OCI-LY7 (cell line): ENCODE results near the gene ITIH1. TPM values are rescaled to one million over a fixed set of nuclear protein-coding genes. Genes with fewer than 3 reads are reported as not detected.

Experiments used
- BruUV-seq: library from RNA; stranded (reverse); fragments of 400-500 nt; replicated peaks from 2 replicates; lab custom pipeline; 2021; lab: Mats Ljungman, UMichigan
- CTCF ChIA-PET: fragments of 300-600 bp; sonication (Branson Sonifier 250); formaldehyde crosslinking; loops from one replicate; lab custom pipeline; 2022; ENCODE audit warnings: antibody characterized with exemption; ENCODE audit not compliant: unreplicated experiment; lab: Charles Lee
- POLR2A ChIA-PET: fragments of 300-600 bp; sonication (Branson Sonifier 250); formaldehyde crosslinking; loops from one replicate; lab custom pipeline; 2022; ENCODE audit warnings: antibody characterized with exemption; lab: Charles Lee
- DNase-seq: peaks from one replicate; pipeline ENCODE4 v3.0.0-alpha.2; 2015; ENCODE audit warnings: low spot score
- H2AFZ ChIP-seq: fragments of 200-600 bp; sonication (generic), shearing (Covaris generic); 2 replicates; pipeline ENCODE4 v1.6.1; 2014; ENCODE audit warnings: mild to moderate bottlenecking, antibody characterized with exemption, low read length, moderate library complexity
- H3K27ac ChIP-seq: fragments of 200-600 bp; sonication (generic); 2 replicates; pipeline ENCODE4 v1.5.1; 2014; ENCODE audit warnings: mixed run types, low read depth, mild to moderate bottlenecking, moderate library complexity, low read length, inconsistent platforms; ENCODE audit not compliant: poor library complexity, severe bottlenecking
- H3K36me3 ChIP-seq: fragments of 200-600 bp; sonication (generic); 2 replicates; pipeline ENCODE4 v1.6.1; 2014; ENCODE audit warnings: mild to moderate bottlenecking, antibody characterized with exemption, low read length, moderate library complexity, mixed read lengths; ENCODE audit not compliant: insufficient read depth
- H3K4me1 ChIP-seq: fragments of 200-600 bp; sonication (generic); 2 replicates; pipeline ENCODE4 v1.5.1; 2014; ENCODE audit warnings: mild to moderate bottlenecking, low read length; ENCODE audit not compliant: insufficient read depth, poor library complexity, severe bottlenecking
- H3K4me2 ChIP-seq: fragments of 200-600 bp; sonication (generic); 2 replicates; pipeline ENCODE4 v1.6.1; 2014; ENCODE audit warnings: mild to moderate bottlenecking, low read length
- H3K4me3 ChIP-seq: fragments of 200-600 bp; sonication (generic); 2 replicates; pipeline ENCODE4 v1.5.1; 2014; ENCODE audit warnings: mild to moderate bottlenecking, low read depth, low read length; ENCODE audit not compliant: poor library complexity, severe bottlenecking
- H3K79me2 ChIP-seq: fragments of 200-600 bp; sonication (generic); 2 replicates; pipeline ENCODE4 v1.6.1; 2016; ENCODE audit warnings: low read depth, mild to moderate bottlenecking, low read length, moderate library complexity, mixed read lengths; ENCODE audit not compliant: insufficient read depth
- H3K9me2 ChIP-seq: fragments of 200-600 bp; sonication (generic); 2 replicates; pipeline ENCODE4 v1.6.1; 2016; ENCODE audit warnings: mild to moderate bottlenecking, low read length, mixed read lengths; ENCODE audit not compliant: insufficient read depth
- H3K9me3 ChIP-seq: fragments of 200-600 bp; sonication (generic); 2 replicates; pipeline ENCODE4 v1.6.1; 2014; ENCODE audit warnings: mild to moderate bottlenecking, mixed run types, low read length, mixed read lengths
- H4K20me1 ChIP-seq: fragments of 200-600 bp; sonication (generic); 2 replicates; pipeline ENCODE4 v1.6.1; 2014; ENCODE audit warnings: mild to moderate bottlenecking, antibody characterized with exemption, low read length, moderate library complexity, mixed read lengths; ENCODE audit not compliant: insufficient read depth
- CTCF ChIP-seq: fragments of 200-600 bp; sonication (generic); conservative IDR thresholded peaks from 2 replicates; pipeline ENCODE4 v1.5.1; 2014; ENCODE audit warnings: mild to moderate bottlenecking, antibody characterized with exemption, low read length, moderate library complexity, mixed read lengths
- EZH2phosphoT487 ChIP-seq: fragments of 200-600 bp; sonication (generic); IDR thresholded peaks from 2 replicates; pipeline ENCODE4 v1.6.1; 2018; ENCODE audit warnings: low read depth, borderline replicate concordance, mild to moderate bottlenecking, mixed run types, antibody characterized with exemption, low read length, moderate library complexity, mixed read lengths
- intact Hi-C: fragments of 100-400 bp; cut with micrococcal nuclease; formaldehyde crosslinking; loops from one replicate; pipeline ENCODE4 v1.10.0; 2022; ENCODE audit not compliant: unreplicated experiment
- total RNA-seq, 2 experiments: library from RNA; depleted of rRNA in 1 of 2; stranded (reverse); fragments of >200 nt in 1 of 2; shearing (Covaris generic) in 1 of 2; gene quantifications; 2 replicates each; pipeline ENCODE4 v1.2.3, GENCODE V29; 2014 to 2022

The ITIH1 gene
- total RNA-seq, 2 experiments from 2014 or later, result not detected

GRCh38 chr3:52829482-52829881 is 52.1 kb downstream of the ITIH1 start:
- Histone ChIP-seq H3K9me3 (no peaks in the 10 kb centered on the region), H2AFZ (no peak overlapping the region), H3K36me3 (no peaks in the 10 kb centered on the region), H3K4me3 (no peak overlapping the region), H3K4me1 (no peaks in the 10 kb centered on the region), H3K9me2 (no peaks in the 10 kb centered on the region), H3K4me2 (no peak overlapping the region), H3K79me2 (no peaks in the 10 kb centered on the region), H3K27ac (no peak overlapping the region), H4K20me1 (no peaks in the 10 kb centered on the region)
- ChIA-PET CTCF (no interaction called here), POLR2A (no interaction called here)
- no TSS peak for BruUV-seq
- TF ChIP-seq EZH2phosphoT487 (no peak), CTCF (no peak)
- DNase-seq, result no peak
- intact Hi-C loops, result no loop called here

- ChIA-PET CTCF (no interaction called here), POLR2A (no interaction called here)
- BruUV-seq, result no TSS peak
- Histone ChIP-seq H3K9me2 (no peaks in the 10 kb centered on the region), H3K4me2 (no peak overlapping the region), H3K36me3 (no peaks in the 10 kb centered on the region), H3K4me3 (no peak overlapping the region), H4K20me1 (no peaks in the 10 kb centered on the region), H3K4me1 (no peaks in the 10 kb centered on the region), H2AFZ (no peak overlapping the region), H3K27ac (no peak overlapping the region), H3K9me3 (no peaks in the 10 kb centered on the region), H3K79me2 (no peaks in the 10 kb centered on the region)
- intact Hi-C loops, result no loop called here
- no peak for DNase-seq
- TF ChIP-seq EZH2phosphoT487, result no peak
- no peak for TF ChIP-seq CTCF
These were observed 52.6 kb downstream of the ITIH1 start for GRCh38 chr3:52829906-52830463.

- no TSS peak for BruUV-seq
- Histone ChIP-seq H3K9me2 (no peaks in the 10 kb centered on the region), H3K27ac (no peak within 1 kb of the TSS), H3K4me1 (no peaks in the 10 kb centered on the region), H2AFZ (no peak within 1 kb of the TSS), H3K36me3 (no peaks in the 10 kb centered on the region), H4K20me1 (no peaks in the 10 kb centered on the region), H3K4me3 (no peak within 1 kb of the TSS), H3K79me2 (no peaks in the 10 kb centered on the region), H3K4me2 (no peak within 1 kb of the TSS), H3K9me3 (no peaks in the 10 kb centered on the region)
- TF ChIP-seq CTCF (no peak), EZH2phosphoT487 (no peak)
- CTCF ChIA-PET, result no interaction called here
- no peak for DNase-seq
- POLR2A ChIA-PET, result no interaction called here
- intact Hi-C loops, result no loop called here
These were observed 53.3 kb downstream of the ITIH1 start, which contains the start of gene ITIH4 for GRCh38 chr3:52830535-52831258. TSS of gene ITIH4 (minus strand) at chr3:52830672. CDS start at chr3:52830642, 30 bp downstream.
